Lung microvascular endothelial cell (primary cell): ENCODE measurements around the gene SERF2. TPM values are rescaled to one million over a fixed set of nuclear protein-coding genes. Genes with fewer than 3 reads are reported as not detected.
"Not testable (repeated sequence)": the region's sequence is repeated elsewhere in the genome, so short reads cannot be mapped to it uniquely, and the experiment has no call there.

Source experiments
- DNase-seq, 2 donors: peaks; one replicate each; pipeline versions ENCODE4 v3.0.0 to v3.0.0-alpha.2; 2010; ENCODE audit warnings: low read depth in 2 of 2
- total RNA-seq: library from RNA; depleted of rRNA; stranded (reverse); fragments of >200 nt; gene quantifications from 2 replicates; pipeline ENCODE4 v1.2.1, GENCODE V29; 2014

SERF2 gene
- total RNA-seq, 1 donor from 2014 or later: 360 TPM

GRCh38 chr15:43829951-43830540, 37.9 kb downstream of the SERF2 start:
- not testable (repeated sequence) for DNase-seq

GRCh38 chr15:43830691-43831275, 38.7 kb downstream of the SERF2 start:
- not testable (repeated sequence) for DNase-seq

- DNase-seq: not testable (repeated sequence)
Measured at GRCh38 chr15:43831519-43832052, 39.5 kb downstream of the SERF2 start.

- not testable (repeated sequence) for DNase-seq
Measured at GRCh38 chr15:43832485-43832884, 40.4 kb downstream of the SERF2 start.

- DNase-seq: no peak
Measured at GRCh38 chr15:43845421-43845820, 53.3 kb downstream of the SERF2 start.

Other genes with a start within 250 kb of the SERF2 start
- gene PPIP5K1, start 202.1 kb upstream of the SERF2 start, total RNA-seq: 6.8 and 7.5 TPM in 2 replicates
- gene CKMT1B, start 198.3 kb upstream of the SERF2 start, total RNA-seq: not detected in 2 replicates
- not detected in 2 replicates for gene STRC, start 173.5 kb upstream of the SERF2 start, total RNA-seq
- gene CATSPER2, start 143.5 kb upstream of the SERF2 start, total RNA-seq: 0.22 and 0.40 TPM in 2 replicates
- not detected in 2 replicates for gene CKMT1A, start 98.5 kb upstream of the SERF2 start, total RNA-seq
- 113 and 115 TPM in 2 replicates for gene PDIA3, start 45.9 kb upstream of the SERF2 start, total RNA-seq
- 1.5 and 1.8 TPM in 2 replicates for gene ELL3, start 15.4 kb upstream of the SERF2 start, total RNA-seq
- gene SERINC4, start 7.9 kb downstream of the SERF2 start, total RNA-seq: not detected in 2 replicates
- 4.4 and 6.3 TPM in 2 replicates for gene HYPK, start 8.3 kb downstream of the SERF2 start, total RNA-seq
- gene MFAP1, start 32.4 kb downstream of the SERF2 start, total RNA-seq: 14.4 and 20.8 TPM in 2 replicates
- gene WDR76, start 34.7 kb downstream of the SERF2 start, total RNA-seq: 3.2 and 5.4 TPM in 2 replicates